Inferior parietal cortex (tissue), 1 donor: Measurements from ENCODE around the gene TTLL11.
"Not testable (repeated sequence)": the region's sequence is repeated elsewhere in the genome, so short reads cannot be mapped to it uniquely, and the experiment has no call there.

Source experiments
- DNase-seq: peaks from one replicate; pipeline ENCODE4 v3.0.0-alpha.2; 2016; ENCODE audit errors: extremely low spot score

TTLL11 gene

DNA sequence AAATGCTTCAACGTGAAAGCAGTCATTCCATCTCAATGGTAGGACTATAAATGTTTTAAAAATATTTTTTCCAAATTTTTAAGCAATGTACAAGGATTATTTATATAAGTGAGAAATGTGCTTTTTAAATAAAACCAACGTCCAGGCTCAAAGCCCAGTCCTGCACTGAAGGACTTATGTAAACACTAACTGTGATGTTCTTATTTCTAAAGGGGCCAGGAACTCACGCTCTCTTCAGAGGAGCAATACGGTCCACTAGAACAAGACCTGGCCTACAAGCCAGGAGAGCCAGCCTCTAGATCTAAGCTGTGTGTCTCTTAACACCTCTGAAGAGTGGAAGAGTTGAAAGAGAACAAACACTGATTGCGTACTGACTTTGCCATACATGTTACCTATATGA lies 12.1 kb downstream of the TTLL11 start:
- DNase-seq = peak; percentile 44

DNA sequence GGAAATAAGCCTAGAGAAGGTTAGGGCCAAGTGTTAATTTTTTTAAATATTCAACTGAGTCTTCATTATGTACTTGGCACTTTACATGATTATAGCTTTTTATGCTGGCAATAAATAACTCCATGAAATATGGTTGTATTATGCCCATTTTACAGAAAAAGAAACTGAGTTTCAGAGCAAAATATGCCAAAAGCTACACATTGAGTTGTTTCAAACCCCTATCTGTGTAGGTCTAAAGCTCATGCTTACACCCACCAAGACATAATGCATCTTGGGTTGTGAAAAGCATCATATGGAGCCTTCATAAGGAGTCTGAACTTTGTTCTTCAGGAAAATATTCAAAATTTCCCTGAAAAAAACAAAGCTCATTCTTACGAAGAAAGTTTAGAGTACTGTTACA lies 14.6 kb downstream of the TTLL11 start:
- DNase-seq = no peak

DNA sequence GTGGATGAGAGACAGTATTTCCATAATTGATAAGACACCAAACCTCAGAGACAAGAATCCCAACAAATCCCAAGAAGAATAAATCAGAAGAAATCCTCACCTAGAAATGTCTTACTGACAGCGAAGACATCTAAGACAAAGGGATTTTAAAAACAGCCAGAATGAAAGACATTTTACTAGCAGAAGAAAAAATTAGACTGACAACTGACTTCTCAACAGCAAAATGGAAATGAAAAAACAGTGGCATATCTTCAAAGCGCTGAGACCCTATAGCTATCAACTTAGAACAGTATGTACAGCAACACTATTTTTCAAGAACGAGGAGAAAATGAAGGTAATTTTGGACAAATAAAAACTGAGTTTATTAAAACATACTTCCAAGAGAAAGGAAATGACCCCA lies 16.3 kb downstream of the TTLL11 start:
- DNase-seq = no peak

DNA sequence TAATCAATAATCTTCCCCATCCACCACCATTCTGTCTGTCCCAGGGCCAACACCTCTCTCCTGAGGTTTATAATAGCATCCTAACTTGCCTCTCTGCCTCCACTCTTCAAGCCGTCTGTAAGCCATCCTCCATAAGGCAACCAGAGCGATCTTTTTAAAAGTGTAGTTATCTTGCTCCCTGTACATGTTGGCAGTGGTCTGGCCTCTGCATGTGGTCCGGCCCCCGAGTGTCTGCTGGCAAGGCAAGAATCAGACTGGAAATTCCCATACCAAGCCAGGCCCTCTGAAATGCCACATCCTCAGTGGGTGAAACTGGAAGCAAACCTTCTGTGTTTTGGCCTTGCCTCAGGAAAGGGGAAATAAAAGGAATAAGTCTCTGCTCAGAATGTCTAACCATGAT lies 17.0 kb downstream of the TTLL11 start:
- DNase-seq = no peak

DNA sequence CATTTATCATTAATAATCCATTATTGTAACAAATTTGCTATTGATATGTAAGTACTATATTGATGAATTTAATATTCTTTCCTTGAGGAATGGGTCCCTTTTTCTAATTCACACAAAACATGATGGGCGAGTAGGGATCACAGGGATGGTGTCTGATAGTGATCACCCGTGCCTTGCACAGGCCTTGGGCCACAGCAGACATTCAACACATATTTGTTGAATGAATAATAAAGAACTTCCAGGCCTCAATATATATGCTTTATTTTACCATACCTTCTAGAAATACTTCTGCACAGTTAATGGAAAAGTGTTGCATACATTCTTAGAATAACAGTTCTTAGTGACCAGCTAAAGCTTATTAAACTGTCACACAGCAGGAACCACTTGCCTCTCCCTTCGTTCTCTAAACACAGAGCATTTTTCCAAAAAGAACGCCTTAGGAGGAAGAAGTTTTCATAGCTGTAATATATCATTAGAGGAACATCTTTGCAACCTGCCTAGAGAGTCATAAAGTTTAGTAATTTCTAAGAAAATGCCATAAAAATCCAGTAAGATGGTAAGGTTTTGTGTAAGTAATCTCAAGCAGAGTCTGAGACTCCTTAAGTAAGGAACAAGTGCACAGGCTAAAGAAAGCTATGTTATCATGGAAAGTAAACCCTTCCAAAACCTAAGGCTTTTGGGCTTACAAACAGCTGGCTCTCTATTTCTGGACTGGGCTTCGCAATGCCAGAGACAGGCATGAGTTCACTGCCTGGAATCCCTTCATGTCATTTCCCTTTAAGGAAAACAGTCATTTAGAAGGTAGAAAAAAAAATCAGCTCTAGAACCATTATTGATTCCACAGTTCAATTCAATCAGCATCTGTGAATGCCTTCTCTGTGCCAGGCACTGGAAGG lies 17.7 kb downstream of the TTLL11 start:
- DNase-seq = no peak

DNA sequence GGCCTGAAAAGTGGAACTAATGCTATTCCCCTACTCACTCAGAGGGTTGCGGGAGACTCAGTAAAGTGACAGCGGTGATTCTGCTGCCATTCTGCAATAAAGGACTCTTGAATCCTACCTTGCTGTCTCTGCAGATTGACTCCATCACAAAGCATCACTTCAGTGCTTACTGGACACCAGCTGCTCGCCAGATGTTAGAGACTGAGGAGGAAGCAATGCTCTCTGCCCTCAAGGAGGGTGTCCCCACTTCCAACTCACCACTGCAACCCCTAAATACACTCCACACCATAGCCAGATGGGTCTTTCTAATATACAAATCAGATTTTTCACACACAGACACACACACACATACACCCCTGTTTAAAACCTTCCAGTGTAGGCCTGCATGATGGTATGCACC lies 21.4 kb downstream of the TTLL11 start:
- no peak for DNase-seq

DNA sequence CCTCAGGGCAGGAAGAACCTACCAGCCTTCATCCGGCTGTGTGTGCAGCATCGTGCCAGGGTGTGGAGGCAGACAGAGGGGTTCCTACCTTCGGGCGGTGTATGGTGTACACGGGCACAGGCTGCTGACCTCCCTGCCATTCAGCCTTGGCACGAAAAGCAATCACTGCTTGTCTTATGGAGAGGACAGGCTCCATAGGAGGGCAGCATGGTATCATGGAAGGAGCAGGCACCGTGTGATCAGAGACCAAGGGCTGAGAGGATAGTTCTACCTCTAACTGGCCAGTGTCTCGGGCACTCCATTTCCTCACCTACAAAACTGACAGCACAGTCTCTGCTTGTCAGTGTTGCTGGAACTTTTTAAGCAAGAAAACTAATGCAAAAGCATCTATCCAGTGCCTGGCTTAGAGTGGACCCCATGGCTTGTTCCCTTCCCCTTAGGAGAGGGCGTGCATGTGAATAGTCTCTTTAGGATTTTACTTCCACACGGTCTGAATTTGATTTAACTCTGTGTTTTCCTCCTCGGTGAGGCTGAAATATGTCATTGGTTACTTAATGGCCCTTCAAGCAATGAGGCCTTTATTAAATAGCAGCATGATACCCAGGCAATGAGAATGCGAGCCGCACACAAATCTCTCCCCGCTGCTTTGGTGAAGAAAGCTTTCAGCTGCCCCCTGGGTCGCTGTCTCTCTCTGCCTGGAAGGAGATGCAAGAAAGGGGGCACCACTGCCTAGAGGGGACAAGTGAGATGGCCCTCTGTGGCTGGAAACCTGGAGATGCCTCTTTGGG lies 22.2 kb downstream of the TTLL11 start:
- DNase-seq = no peak

DNA sequence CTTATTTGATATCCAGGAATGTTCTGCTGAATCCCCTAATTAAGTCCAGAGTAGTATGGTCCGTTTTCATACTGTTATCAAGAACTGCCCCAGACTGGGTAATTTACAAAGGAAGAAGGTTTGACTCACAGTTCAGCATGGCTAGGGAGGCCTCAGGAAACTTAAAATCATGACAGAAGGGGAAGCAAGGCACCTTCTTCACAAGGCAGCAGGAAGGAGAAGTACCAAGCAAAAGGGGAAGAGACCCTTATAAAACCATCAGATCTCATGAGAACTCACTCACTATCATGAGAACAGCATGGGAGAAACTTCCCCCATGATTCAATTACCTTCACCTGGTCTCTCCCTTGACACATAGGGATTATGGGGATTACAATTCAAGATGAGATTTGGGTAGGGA lies 26.4 kb downstream of the TTLL11 start:
- not testable (repeated sequence) for DNase-seq

DNA sequence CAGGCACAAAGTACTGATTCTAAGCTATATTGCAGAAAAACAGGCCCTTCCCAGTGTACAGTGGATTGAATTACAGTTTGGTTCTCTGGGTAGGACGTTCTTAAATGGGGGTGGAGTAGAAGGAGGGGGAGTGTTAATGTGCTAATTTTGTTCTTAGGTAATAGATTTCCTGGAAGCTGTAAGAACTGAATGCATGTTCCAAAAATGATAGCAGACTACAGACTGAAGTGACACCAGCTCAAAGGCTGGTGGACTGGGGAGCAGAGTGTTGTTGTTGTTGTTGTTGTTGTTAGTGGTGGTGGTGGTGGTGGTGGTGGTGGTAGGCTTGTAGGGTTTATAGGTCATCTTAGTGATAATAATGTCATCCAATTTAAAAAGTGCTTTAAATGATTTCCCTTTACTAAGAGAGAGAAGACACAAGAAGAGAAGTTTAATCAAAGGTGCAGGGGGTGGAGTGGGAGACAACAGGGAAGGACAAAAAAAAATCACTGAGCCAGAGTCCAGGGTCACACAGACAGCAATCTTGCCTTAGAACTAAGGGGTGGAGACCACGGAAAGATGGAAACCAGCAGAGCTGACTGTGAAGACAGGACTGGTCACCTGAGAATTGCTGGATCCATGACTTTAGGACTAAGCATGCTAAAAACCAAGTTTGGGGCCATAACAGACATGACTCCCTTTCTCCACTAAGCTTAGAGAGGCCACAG lies 27.0 kb downstream of the TTLL11 start:
- no peak for DNase-seq

DNA sequence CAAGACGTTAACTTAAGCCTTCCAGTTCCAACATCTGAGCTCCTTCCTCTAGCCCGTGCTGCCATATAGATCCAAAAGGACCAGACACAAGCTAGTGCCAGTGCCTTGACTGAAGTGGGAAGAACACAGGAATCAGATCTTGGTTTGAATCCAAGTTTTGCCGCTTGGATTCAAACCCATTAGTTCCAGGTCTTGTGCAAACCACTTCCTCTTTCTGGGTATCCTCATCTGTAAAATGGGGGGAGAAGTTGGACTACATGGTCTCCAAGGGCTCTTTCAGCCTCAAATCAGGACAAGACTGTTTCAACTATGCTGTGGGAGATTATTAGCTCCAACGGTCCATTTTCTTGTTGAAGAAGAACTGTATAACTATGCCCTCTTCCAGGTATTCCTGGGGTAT lies 32.6 kb downstream of the TTLL11 start:
- DNase-seq = no peak

DNA sequence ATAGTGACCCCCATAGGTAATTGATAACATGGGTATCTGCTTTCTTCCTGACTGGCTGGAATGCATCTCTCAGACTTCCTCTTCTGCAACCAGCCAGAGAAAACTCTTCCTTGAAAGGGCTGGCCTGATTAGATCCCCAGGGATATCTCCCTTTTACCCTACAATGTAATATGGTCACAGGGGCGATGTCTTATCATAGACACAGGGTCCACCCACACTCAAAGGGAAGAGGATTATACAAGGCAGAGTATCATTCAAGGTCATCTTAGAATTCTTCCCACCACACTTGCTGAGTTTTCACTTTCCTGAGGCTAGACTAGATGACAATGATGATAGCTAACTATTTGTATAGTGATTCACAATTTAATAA lies 33.2 kb downstream of the TTLL11 start:
- no peak for DNase-seq

DNA sequence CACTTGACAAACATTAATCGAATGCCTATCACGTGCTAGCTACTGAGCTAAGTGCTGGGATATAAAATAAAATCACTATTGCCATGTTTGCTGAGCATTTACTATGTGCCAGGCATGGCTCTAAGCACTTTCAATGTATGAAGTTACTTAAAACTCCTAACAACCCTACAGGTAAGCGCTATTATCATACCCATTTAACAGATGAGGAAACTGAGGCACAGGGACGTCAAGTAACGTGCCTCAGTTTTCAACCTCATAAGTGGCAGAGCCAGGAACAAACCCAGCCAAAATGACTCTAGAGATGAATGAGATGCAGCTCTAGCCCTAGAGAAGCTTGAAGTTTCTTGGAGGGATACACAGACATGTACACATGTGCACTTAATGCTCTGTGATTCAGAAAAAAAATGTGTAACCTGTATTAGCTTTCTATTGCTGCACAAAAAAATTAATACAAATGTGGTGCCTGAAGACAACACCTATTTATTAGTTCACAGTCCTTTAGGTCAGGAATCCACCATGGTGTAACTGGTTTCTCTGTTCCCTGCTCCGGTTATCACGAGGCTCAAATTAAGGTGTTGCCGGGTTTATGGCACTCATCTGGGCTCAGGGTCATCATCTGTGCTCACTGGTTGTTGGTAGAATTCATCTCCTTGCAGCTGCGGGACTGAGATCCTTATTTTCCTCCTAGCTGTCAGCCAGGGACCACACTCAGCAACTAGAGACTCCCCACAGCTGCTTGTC lies 33.7 kb downstream of the TTLL11 start:
- no peak for DNase-seq

DNA sequence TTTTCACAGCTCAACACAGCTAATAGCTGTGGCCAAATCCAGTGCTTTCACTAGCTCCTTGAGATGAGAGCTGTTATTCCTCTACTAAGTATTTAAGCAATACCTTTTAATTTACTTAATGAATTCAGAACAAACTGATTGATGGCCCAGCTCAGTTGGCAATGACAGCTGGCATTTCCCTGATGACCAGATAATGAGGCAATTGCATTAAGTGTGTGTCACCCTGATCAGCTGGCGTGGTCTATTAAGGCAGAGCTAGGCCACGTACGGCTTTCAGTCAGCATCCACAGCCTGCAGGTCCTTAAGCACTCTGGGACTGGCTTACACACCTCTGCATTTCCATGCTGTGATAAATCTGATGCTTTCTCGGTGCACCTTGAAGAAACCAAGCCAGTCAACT lies 34.4 kb downstream of the TTLL11 start:
- DNase-seq = no peak

DNA sequence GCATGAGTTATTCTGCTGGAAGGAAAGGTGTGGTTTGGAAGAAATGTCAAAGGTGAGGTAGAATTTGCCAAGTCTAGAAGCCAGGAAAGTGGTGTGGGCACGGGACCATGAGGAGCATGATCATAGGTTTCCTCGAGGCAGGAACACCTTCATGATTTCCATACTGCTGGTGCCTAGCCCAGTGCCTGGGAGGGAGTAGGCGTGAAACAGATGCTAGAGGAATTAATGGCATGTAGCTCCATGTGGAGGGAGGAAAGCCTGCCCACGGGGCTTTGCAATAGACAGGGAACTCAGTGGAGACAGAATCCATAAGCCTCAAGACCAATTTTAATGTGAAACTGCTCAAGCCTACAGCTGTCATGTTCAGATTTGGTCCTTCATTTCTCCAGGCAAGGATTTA lies 35.1 kb downstream of the TTLL11 start:
- DNase-seq = peak; percentile 43

DNA sequence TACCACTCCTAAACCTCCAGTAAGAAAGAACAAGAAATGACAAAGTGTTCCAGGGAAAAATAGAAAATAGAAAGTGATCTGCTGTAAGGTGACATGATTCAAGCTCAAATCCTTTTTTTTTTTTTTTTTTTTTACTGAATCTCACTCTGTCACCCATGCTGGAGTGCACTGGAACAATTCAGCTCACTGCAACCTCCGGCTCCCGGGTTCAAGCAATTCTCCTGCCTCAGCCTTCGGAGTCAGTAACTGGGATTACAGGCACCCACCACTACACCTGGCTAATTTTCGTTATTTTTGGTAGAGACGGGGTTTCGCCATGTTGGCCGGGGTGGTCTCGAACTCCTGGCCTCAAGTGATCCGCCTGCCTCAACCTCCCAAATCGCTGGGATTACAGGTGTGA lies 35.9 kb downstream of the TTLL11 start:
- DNase-seq = no peak

DNA sequence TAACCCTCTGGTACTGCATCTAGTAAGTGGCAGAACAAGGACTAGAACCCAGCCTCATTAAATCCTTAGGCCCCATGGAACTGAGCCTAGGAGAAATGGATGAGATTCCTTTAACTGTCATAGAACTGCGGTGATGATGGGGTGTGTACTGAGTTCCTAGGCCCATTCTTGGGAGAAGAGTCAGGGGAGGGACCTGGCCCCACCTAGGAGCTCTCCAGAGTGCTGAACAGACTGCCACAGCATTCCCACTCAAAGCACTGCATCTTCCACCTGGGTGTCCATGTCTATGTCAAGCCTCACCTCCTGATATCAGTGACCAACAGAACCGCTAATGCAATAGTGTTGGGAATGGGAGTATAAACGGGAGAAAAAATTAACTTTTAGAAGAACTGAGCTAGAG lies 36.6 kb downstream of the TTLL11 start:
- DNase-seq = no peak

DNA sequence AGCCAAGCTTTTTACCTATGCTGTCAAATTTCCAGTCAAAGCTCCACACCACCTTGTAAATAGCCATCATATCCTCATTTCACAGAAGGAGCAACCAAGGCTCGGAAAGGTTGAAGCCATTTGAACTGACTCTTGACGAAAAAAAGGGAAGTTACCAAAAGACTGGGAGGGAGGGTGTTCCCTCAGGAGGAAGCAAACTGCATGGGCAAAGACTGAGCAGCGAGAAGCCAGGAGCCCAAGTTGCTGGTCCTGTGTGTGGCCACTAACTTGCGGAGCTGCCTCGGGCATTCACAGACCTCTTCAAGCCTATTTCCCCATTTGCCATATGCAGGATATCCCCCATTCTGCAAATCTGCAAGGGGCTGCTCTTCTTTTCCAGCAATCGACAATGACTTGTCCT lies 37.4 kb downstream of the TTLL11 start:
- DNase-seq = no peak

DNA sequence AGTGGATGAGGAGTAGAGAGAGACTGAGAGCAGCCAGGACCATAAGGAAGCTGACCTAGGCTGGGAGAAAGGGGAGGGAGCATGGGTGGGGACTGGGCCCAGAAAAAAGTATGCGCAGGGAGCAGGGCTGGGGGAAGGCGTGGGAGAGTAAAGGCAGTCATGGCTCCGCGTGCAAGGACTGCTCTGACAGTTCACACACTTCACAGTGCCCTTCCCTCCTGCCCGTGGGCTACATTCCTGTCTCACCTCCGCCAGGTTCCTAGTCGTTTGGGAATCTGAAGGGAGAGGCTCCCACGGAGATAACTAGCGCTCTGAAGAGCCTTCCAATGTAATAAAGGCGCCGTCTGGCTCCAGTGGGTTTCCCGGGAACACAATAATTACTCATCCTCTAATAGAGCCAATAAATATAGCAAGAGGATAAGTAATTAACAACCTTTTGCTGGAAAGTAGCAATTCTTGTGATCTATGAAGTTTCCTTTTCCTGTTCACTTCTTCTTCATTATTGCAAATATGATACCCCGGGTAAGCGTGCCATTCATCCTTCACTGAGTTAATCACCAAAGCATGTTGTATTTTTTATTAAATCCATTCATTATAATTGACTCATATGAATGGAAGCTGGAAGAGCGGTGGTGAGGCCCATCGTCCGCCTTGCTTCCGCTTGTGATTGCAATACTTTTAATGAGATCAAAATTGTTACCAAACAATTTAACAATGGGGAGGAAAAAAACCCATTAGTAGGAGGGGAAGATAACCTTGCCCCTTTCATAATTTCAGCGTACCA lies 39.3 kb downstream of the TTLL11 start:
- no peak for DNase-seq

DNA sequence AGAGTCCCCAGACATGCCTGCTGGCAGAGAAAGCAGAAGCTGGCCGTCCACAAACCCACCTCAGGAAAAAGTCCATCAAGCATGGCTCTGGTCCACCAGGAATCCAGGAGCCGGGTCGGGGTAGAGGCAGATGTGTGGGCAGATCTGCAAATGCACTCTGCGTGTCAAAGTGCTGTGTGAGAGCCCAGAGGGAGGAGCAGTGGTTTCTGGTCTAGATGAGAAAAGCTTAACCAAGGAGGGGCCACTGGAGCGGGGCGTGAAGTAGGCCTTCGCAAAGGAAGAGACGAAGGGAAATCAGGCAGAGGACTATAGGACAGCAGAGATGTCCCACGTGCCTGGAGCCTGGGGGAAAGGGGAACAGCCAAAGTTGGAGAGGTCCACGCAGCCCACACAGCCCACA lies 40.0 kb downstream of the TTLL11 start:
- no peak for DNase-seq

DNA sequence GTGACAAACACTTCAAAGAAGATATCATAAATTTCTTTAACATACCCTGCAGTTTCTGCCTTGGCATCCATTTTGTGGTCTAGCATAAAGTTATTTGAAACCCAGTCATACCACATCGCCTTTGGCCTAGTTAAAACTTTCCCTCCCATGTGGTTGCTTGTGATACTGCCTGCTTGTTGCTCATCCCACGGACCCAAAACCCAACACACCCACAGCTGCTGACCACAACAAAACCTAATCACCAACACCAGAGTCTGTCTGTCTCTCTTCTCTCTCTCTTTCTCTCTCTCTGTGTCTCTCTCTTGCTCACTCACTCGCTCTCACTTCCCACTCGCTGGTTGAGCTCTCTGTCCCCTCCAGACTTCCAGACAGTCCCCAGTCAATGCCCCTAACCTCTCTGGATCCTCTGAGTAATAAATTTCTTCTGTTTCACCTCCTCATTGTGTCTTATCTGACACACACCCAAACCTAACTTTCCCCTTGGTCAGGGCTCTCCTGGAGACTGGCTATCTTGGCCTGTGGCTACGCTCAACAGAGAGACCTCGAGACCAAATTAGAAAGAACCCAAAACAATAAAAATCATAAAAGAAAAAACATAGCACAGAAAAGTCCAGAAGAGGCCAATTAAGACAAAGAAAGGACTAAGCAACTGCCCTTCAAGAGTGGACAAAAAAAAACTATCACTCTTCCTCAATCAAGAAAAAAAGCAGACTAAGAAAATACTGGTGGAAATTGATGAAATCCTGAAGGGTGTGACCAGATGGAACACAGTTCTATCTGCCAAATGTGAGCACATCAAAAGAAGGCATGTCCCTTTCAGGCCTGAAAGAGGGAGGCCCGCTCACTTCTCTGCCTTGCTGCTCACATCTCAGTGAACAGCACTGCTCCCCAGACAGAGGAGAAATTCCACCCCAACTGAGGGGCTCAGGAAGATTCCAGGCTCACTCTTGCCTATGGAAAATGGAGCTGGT lies 41.5 kb downstream of the TTLL11 start:
- DNase-seq = no peak
